ENCODE data around the gene MAP10. TPM values are rescaled to one million over a fixed set of nuclear protein-coding genes. Genes with fewer than 3 reads are reported as not detected.

The MAP10 gene
- total RNA-seq, 1 donor from 2014 or later: 3.0 TPM

- ChIA-PET CTCF (no interaction called here), POLR2A (no interaction called here)
- TF ChIP-seq CTCF (IDR thresholded peaks at IDR 0.05): no peak
- ATAC-seq (ENCODE audit: low read depth) (no peak), DNase-seq (no peak)
- Mint-ChIP-seq H3K27ac (no peak overlapping the region), H3K36me3 (ENCODE audit: low read depth) (no peaks in the 10 kb centered on the region), H3K9me3 (no peaks in the 10 kb centered on the region), H3K4me3 (no peak overlapping the region), H3K4me1 (no peaks in the 10 kb centered on the region), H3K27me3 (peaks cover 13% of the 10 kb centered on the region)
- intact Hi-C loops (cut with micrococcal nuclease): no loop called here
Observed at GRCh38 chr1:232797856-232798510, 7.2 kb upstream of the MAP10 start.

GRCh38 chr1:232798920-232799319 lies 6.3 kb upstream of the MAP10 start:
- Mint-ChIP-seq H3K27ac (no peak overlapping the region), H3K27me3 (peaks cover 13% of the 10 kb centered on the region), H3K4me1 (no peaks in the 10 kb centered on the region), H3K9me3 (no peaks in the 10 kb centered on the region), H3K36me3 (ENCODE audit: low read depth) (no peaks in the 10 kb centered on the region), H3K4me3 (no peak overlapping the region)
- POLR2A ChIA-PET: no interaction called here
- TF ChIP-seq CTCF (IDR thresholded peaks at IDR 0.05): no peak
- ATAC-seq (ENCODE audit: low read depth): no peak
- no peak for DNase-seq
- CTCF ChIA-PET: no interaction called here
- intact Hi-C loops (cut with micrococcal nuclease): no loop called here

GRCh38 chr1:232806186-232806510 lies 932 bp downstream of the MAP10 start:
- H3K27me3 Mint-ChIP-seq: no peaks in the 10 kb centered on the region
- H3K9me3 Mint-ChIP-seq: peaks cover 5% of the 10 kb centered on the region
- DNase-seq (no peak), ATAC-seq (ENCODE audit: low read depth) (no peak)
- H3K4me3 Mint-ChIP-seq: peak overlapping the region; percentile 91
- intact Hi-C loops (cut with micrococcal nuclease): loop anchor here (5.0 kb wide), 1 partner anchor 146 kb away; the partner anchor contains the start of gene NTPCR
- H3K36me3 Mint-ChIP-seq (ENCODE audit: low read depth): no peaks in the 10 kb centered on the region
- H3K4me1 Mint-ChIP-seq: peaks cover 16% of the 10 kb centered on the region
- POLR2A ChIA-PET: interaction anchor here (0.5 kb wide), 1 partner anchor 140 kb away, joined by 5 read pairs; no protein-coding TSS in a partner anchor
- peak overlapping the region; percentile 20 for H3K27ac Mint-ChIP-seq
- no peak for TF ChIP-seq CTCF (IDR thresholded peaks at IDR 0.05)
- CTCF ChIA-PET: no interaction called here

- no peaks in the 10 kb centered on the region for H3K36me3 Mint-ChIP-seq (ENCODE audit: low read depth)
- intact Hi-C loops (cut with micrococcal nuclease): no loop called here
- POLR2A ChIA-PET: no interaction called here
- H3K9me3 Mint-ChIP-seq: peaks cover 7% of the 10 kb centered on the region
- no peak for ATAC-seq (ENCODE audit: low read depth)
- no peak overlapping the region for H3K27ac Mint-ChIP-seq
- DNase-seq: no peak
- no peak for TF ChIP-seq CTCF (IDR thresholded peaks at IDR 0.05)
- H3K4me3 Mint-ChIP-seq: no peak overlapping the region
- peaks cover 8% of the 10 kb centered on the region for H3K4me1 Mint-ChIP-seq
- H3K27me3 Mint-ChIP-seq: no peaks in the 10 kb centered on the region
- CTCF ChIA-PET: no interaction called here
Observed at GRCh38 chr1:232810856-232811255, 5.6 kb downstream of the MAP10 start.

- H3K36me3 Mint-ChIP-seq (ENCODE audit: low read depth): no peaks in the 10 kb centered on the region
- peaks cover 5% of the 10 kb centered on the region for H3K9me3 Mint-ChIP-seq
- POLR2A ChIA-PET: interaction anchor here (0.7 kb wide), 1 partner anchor 30 kb away, joined by 3 read pairs; no protein-coding TSS in a partner anchor
- no peaks in the 10 kb centered on the region for H3K27me3 Mint-ChIP-seq
- H3K4me3 Mint-ChIP-seq: no peak overlapping the region
- intact Hi-C loops (cut with micrococcal nuclease): no loop called here
- no peak for ATAC-seq (ENCODE audit: low read depth)
- DNase-seq: no peak
- H3K4me1 Mint-ChIP-seq: no peaks in the 10 kb centered on the region
- TF ChIP-seq CTCF (IDR thresholded peaks at IDR 0.05): no peak
- CTCF ChIA-PET: no interaction called here
- no peak overlapping the region for H3K27ac Mint-ChIP-seq
Observed at GRCh38 chr1:232812560-232812959, 7.3 kb downstream of the MAP10 start.
